Esophagus (tissue), 2 donors: ENCODE data around the gene MED22. TPM values are rescaled to one million over a fixed set of nuclear protein-coding genes. Genes with fewer than 3 reads are reported as not detected.
"Not testable (repeated sequence)": the region's sequence is repeated elsewhere in the genome, so short reads cannot be mapped to it uniquely, and the experiment has no call there.

ENCODE experiments used
- H3K27ac ChIP-seq, 2 donors: one replicate each; pipeline ENCODE4 v1.5.1; 2013; ENCODE audit warnings: low read depth in 2 of 2, mild to moderate bottlenecking in 2 of 2, inconsistent platforms in 1 of 2, low read length in 1 of 2, moderate library complexity in 1 of 2
- H3K27me3 ChIP-seq, 2 donors: one replicate each; pipeline ENCODE4 v1.6.1; 2013; ENCODE audit warnings: low read length in 2 of 2, control low read depth in 1 of 2, mild to moderate bottlenecking in 1 of 2; ENCODE audit not compliant: insufficient read depth in 2 of 2, control insufficient read depth in 1 of 2
- H3K36me3 ChIP-seq, 2 donors: one replicate each; pipeline ENCODE4 v1.6.1; 2013; ENCODE audit warnings: low read length in 1 of 2; ENCODE audit not compliant: control insufficient read depth in 2 of 2, insufficient read depth in 2 of 2
- H3K4me1 ChIP-seq, 2 donors: one replicate each; pipeline ENCODE4 v1.6.1; 2013; ENCODE audit warnings: low read length in 1 of 2; ENCODE audit not compliant: control insufficient read depth in 2 of 2, insufficient read depth in 2 of 2
- H3K4me3 ChIP-seq, 2 donors: one replicate each; pipeline ENCODE4 v1.5.1; 2013; ENCODE audit warnings: low read length in 2 of 2, mild to moderate bottlenecking in 2 of 2, low read depth in 1 of 2, moderate library complexity in 1 of 2
- H3K9me3 ChIP-seq, 2 donors: one replicate each; pipeline ENCODE4 v1.6.1; 2013; ENCODE audit warnings: mild to moderate bottlenecking in 2 of 2, low read depth in 1 of 2, low read length in 1 of 2, moderate library complexity in 1 of 2; ENCODE audit not compliant: control insufficient read depth in 2 of 2, insufficient read depth in 1 of 2
- WGBS, 2 donors: extraction: QIAGEN DNeasy Blood & Tissue Kit; methylation state at CpG; one replicate each; pipeline ENCODE4 v1.1.7; 2013; 5-methylcytosine and 5-hydroxymethylcytosine counted together
- polyA plus RNA-seq, 2 donors: library from polyadenylated mRNA; stranded (reverse); fragments of 200-250 nt; gene quantifications; one replicate each; pipeline ENCODE4 v1.2.3, GENCODE V29; 2013
- donor health status: healthy with polysubstance abuse.
- donor health status: Bipolar disorder and iron deficiency.

Gene MED22
- polyA plus RNA-seq, 2 donors, result 7.3 to 12.0 TPM

DNA sequence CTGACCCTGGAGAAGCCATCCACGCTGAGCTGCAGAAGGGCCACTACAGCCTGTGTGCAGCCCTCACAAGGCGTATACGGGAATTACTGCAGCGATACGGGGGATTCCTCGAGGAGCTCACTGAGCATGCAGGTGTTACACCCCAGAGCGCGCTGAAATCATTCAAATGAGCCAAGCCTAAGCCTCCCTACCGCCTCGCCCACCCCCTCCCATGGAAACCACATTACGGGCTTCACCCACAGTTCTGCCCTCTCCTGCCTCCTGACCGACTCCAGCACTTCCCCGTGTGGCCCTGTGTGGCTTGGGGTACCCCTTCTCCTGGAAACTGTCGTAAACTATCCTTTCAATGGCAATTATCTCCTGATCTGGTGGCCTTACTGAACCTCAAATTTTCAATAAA, 25.2 kb downstream of the MED22 start:
- Histone ChIP-seq H3K4me3 (no peak overlapping the region), H3K9me3 (no peaks in the 10 kb centered on the region), H3K27ac (no peak overlapping the region), H3K27me3 (no peaks in the 10 kb centered on the region), H3K36me3 (no peaks in the 10 kb centered on the region), H3K4me1 (peaks cover 0 to 4% of the 10 kb centered on the region in 2 donors)
- WGBS, 2 donors, result 81 to 83% methylated on average over 14 of the region's 14 CpGs

DNA sequence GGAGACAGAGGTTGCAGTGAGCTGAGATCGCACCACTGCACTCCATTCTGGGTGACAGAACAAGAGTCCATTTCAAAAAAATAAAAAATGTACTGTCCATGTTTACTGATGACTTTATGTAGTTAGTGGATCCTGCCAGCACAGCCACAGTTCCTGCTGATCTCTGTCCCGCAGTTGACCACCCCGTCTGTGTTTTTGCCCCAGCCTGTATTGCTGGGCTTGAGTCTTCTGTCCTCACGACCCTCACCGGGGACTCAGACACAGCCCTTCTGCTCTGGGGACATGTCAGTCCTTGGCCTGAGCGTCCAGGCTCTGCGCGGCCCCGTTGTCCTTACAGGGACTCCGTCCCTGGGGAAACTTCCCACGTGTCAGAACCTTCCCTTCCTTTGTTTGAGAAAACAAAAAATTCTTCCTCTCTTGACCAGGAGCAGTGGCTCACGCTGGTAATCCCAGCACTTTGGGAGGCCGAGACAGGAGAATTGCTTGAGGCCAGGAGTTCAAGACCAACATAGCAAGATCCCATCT, 26.5 kb downstream of the MED22 start:
- no peak overlapping the region for H3K4me3 ChIP-seq
- H3K27ac ChIP-seq, result no peak overlapping the region
- H3K27me3 ChIP-seq, result no peaks in the 10 kb centered on the region
- 79 to 88% methylated on average over 13 of the region's 13 CpGs for WGBS, 2 donors
- no peaks in the 10 kb centered on the region for H3K36me3 ChIP-seq
- H3K9me3 ChIP-seq, result no peaks in the 10 kb centered on the region
- peaks cover 0 to 7% of the 10 kb centered on the region in 2 donors for H3K4me1 ChIP-seq

DNA sequence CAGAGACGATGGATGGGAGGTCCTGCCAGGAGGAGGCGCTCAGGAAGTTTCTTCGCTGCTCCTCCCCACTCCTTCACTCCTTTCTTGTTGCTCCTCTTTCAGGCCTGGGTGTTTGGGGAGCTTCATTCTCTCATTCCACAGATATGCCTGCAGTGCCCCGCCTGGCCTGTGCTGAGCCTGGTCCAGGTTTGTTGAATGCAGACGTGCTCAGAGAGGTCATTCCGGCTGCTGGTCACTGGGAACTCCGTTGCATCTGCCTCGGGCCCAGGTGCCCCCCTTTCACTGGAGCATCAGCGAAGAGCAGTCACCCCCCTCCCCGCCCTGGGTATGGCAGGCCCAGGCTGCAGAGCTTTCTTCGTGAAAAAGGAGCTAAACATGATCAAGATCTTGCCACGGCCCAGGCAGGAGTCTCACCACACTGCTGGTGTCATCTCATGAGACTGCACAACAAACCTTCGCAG, 27.5 kb downstream of the MED22 start:
- no peak overlapping the region for H3K4me3 ChIP-seq
- peaks cover 0 to 7% of the 10 kb centered on the region in 2 donors for H3K4me1 ChIP-seq
- no peaks in the 10 kb centered on the region for H3K27me3 ChIP-seq
- 81 to 84% methylated on average over 13 of the region's 13 CpGs for WGBS, 2 donors
- no peak overlapping the region for H3K27ac ChIP-seq
- no peaks in the 10 kb centered on the region for H3K9me3 ChIP-seq
- H3K36me3 ChIP-seq, result no peaks in the 10 kb centered on the region

DNA sequence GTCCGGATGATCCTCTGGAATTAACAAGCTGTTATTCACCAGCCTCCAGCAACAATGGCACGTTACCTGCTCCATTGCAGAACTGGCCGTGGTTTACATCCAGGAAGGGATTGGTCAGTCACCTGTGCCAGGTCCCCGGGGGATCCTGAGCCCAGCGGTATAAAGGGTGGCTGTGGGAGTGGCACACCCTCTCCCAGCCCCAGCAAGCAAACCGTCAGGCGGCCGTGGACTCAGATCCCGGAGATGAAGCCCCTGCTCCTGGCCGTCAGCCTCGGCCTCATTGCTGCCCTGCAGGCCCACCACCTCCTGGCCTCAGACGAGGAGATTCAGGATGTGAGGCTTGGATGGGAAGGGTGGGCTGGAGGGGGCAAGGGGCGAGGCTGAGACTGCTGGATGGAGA, 30.4 kb downstream of the MED22 start:
- WGBS, 2 donors, result 56 to 62% methylated on average over 13 of the region's 13 CpGs
- not testable (repeated sequence) for H3K9me3 ChIP-seq

DNA sequence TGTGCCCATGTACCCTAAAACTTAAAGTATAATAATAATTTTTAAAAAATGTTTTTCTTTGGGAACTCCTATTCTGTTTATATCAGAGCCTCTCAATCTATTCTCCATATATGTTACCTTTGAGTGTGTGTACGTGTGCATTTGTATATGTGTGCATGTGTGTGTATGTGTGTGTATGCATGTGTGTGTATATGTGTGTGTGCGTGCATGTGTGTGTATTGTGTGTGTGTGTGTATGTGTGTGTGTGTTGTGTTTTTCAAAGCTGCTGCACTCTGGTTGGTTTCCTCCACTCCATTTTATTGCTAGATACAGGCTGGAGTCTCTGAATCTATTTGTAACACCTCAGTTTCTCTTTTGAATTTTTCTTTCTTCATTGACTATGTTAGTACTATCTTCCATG, 31.9 kb downstream of the MED22 start:
- H3K27me3 ChIP-seq, result no peaks in the 10 kb centered on the region
- H3K4me3 ChIP-seq, result no peak overlapping the region
- no peaks in the 10 kb centered on the region for H3K9me3 ChIP-seq
- peaks cover 0 to 7% of the 10 kb centered on the region in 2 donors for H3K4me1 ChIP-seq
- H3K27ac ChIP-seq, result no peak overlapping the region
- H3K36me3 ChIP-seq, result no peaks in the 10 kb centered on the region
- whole genome bisulfite sequencing, 2 donors, result 85 to 90% methylated on average over 2 of the region's 2 CpGs

More for the DNA sequence above, 30.4 kb downstream of the MED22 start:
- H3K27me3 ChIP-seq, H3K4me3 ChIP-seq, H3K4me1 ChIP-seq, H3K36me3 ChIP-seq, H3K27ac ChIP-seq: not testable (repeated sequence)

DNA sequence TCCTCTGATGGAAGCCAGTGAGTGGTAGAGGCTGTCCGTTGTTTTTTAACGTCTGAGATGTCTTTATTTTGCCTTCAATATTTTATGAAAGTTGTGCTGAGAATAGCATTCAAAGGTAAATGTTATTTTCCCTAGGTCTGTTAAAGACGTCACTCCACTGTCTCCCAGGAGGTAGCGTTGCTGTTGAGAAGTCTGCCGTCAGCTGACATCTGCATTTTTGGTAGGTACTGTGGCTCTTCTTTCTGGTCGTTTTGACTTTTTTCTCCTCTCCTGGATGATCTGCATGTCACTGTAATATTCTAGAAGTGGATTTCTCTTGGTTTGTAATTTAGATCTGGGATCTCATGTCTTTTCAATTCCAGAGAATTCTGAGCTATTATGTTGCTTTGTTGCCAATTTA, 38.3 kb downstream of the MED22 start:
- no peaks in the 10 kb centered on the region for H3K9me3 ChIP-seq
- H3K4me1 ChIP-seq, result peaks cover 0 to 1% of the 10 kb centered on the region in 2 donors
- no peaks in the 10 kb centered on the region for H3K27me3 ChIP-seq
- H3K4me3 ChIP-seq, result no peak overlapping the region
- WGBS, 2 donors, result 83% methylated on average over 6 of the region's 6 CpGs
- H3K27ac ChIP-seq, result no peak overlapping the region
- no peaks in the 10 kb centered on the region for H3K36me3 ChIP-seq

DNA sequence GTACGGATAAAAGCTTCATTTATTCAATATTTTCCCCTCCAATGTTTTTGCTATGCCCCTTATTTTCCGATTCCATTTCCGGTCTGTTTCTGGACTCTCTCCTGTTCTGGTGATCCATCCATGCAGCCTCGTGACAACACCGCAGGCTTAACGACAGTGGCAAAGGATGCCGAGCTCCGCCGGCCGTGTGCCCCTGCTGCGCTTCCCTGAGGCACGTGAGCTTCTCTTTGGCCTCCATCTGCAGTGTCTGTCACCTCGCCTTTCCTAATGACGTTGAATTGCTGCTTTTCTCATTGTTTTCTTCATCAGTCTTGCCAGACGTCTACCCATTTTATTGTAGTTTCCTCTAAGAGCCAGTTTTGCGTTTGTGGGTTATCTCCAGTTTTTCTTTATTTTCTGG, 40.6 kb downstream of the MED22 start:
- Histone ChIP-seq H3K36me3 (no peaks in the 10 kb centered on the region), H3K4me3 (no peak overlapping the region), H3K9me3 (no peaks in the 10 kb centered on the region), H3K27ac (no peak overlapping the region), H3K4me1 (peaks cover 0 to 4% of the 10 kb centered on the region in 2 donors), H3K27me3 (no peaks in the 10 kb centered on the region)
- 77 to 79% methylated on average over 16 of the region's 16 CpGs for WGBS, 2 donors

DNA sequence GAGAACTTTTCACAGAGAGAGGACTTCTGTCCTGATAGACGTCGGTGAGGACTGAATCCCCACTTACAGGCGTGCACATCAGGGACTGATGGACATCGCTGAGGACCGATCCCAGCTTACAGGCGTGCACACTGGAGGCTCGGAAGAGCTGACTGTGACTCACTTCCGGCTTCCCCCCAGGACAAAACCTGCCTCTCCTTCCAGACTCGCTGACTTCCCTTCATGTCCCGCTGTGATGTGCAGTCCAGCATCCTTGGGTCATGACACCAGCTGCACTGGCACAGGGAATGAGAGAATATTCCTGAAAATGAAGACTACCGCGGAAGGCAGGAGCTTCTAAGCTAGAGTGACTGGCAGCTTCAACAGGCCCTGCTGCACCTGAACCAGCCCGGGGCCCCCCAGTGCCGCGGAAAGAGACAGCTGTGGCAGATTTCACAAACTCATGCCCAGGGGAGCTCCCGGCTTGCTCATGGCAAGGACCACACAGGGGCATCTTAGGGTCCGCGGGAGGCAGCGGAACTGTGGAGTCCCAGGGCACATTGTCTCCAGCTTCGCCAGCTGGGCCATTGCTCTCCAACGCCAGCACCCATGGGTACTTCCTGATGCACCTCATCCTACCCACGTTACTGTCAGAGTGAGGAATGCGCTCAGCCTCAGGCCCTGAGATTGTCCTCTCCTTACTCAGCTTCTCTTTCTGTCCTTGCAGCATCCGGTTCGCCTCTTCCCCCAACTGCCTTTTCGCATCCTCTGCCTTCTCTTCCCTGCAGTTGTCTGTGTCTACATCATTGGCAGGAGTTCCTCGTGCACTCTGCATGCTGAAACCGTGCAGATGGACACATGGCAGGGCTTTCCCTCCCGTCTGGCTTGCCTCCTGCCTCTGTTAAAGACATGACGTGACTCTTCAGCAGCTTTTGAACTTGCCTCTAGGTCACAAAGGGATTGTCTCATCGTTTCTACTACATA, 41.4 kb downstream of the MED22 start:
- Histone ChIP-seq H3K4me1 (peaks cover 0 to 4% of the 10 kb centered on the region in 2 donors), H3K27ac (no peak overlapping the region), H3K9me3 (no peaks in the 10 kb centered on the region), H3K36me3 (no peaks in the 10 kb centered on the region), H3K4me3 (no peak overlapping the region), H3K27me3 (no peaks in the 10 kb centered on the region)
- WGBS, 2 donors, result 74% methylated on average over 28 to 31 of the region's 31 CpGs

DNA sequence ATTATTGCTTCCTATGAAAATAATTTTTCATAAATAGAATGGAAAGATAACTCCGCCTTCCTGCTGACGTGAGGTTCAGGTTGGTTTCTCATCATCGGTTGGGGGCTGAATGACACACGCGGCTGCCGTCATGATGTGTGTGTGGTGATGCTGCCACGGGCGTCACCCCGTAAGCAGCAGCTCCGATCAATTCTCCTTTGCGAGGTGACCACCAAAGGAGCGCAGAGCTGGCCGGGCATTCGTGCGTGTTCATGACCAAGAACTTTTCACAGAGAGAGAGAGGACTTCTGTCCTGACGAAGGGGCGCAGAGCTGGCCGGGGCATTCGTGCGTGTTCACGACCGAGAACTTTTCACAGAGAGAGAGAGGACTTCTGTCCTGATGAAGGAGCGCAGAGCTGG, 42.2 kb downstream of the MED22 start:
- Histone ChIP-seq H3K36me3 (no peaks in the 10 kb centered on the region), H3K9me3 (no peaks in the 10 kb centered on the region), H3K27me3 (no peaks in the 10 kb centered on the region), H3K4me1 (peaks cover 0 to 4% of the 10 kb centered on the region in 2 donors), H3K4me3 (no peak overlapping the region), H3K27ac (no peak overlapping the region)
- 89% methylated on average over 23 of the region's 23 CpGs for WGBS, 2 donors
